IPS DF 6.9 (cell line): ENCODE results near the gene TACC3.

Experiments
- DNase-seq: peaks from one replicate; pipeline ENCODE4 v3.0.0-alpha.2; 2013; ENCODE audit warnings: low read depth, low spot score
- H3K27ac ChIP-seq: one replicate; pipeline ENCODE4 v1.5.1; 2013; ENCODE audit warnings: low read length, control low read depth
- H3K27me3 ChIP-seq: 2 replicates; pipeline ENCODE4 v1.6.1; 2013; ENCODE audit warnings: mild to moderate bottlenecking, low read length; ENCODE audit not compliant: control insufficient read depth, insufficient read depth
- H3K36me3 ChIP-seq: 2 replicates; pipeline ENCODE4 v1.6.1; 2013; ENCODE audit warnings: low read length; ENCODE audit not compliant: control insufficient read depth, insufficient read depth
- H3K4me1 ChIP-seq: 2 replicates; pipeline ENCODE4 v1.6.1; 2013; ENCODE audit warnings: low read length; ENCODE audit not compliant: control insufficient read depth, insufficient read depth
- H3K4me3 ChIP-seq: 2 replicates; pipeline ENCODE4 v1.5.1; 2013; ENCODE audit warnings: mild to moderate bottlenecking, low read length
- H3K9me3 ChIP-seq: 2 replicates; pipeline ENCODE4 v1.6.1; 2013; ENCODE audit warnings: low read length, inconsistent platforms; ENCODE audit not compliant: control insufficient read depth, insufficient read depth
- WGBS: extraction: QIAGEN DNeasy Blood & Tissue Kit; methylation state at CpG from one replicate; pipeline ENCODE4 v1.1.7; 2013; ENCODE audit warnings: mixed read lengths, missing lambda C conversion rate; ENCODE audit not compliant: insufficient read length, insufficient coverage; 5-methylcytosine and 5-hydroxymethylcytosine counted together

TACC3 gene

GRCh38 chr4:1760521-1761071 lies 39.3 kb downstream of the TACC3 start:
- Histone ChIP-seq H3K9me3 (no peaks in the 10 kb centered on the region), H3K27ac (no peak overlapping the region), H3K4me1 (peaks cover 3% of the 10 kb centered on the region; the same call in 1 of the 2 replicates), H3K4me3 (no peak overlapping the region), H3K36me3 (no peaks in the 10 kb centered on the region), H3K27me3 (no peaks in the 10 kb centered on the region)
- no CpG with 5 or more reads among the region's 25 CpGs for WGBS
- no peak for DNase-seq

- DNase-seq, result no peak
- Histone ChIP-seq H3K27me3 (no peaks in the 10 kb centered on the region), H3K27ac (no peak overlapping the region), H3K36me3 (no peaks in the 10 kb centered on the region), H3K4me1 (peaks cover 9% of the 10 kb centered on the region), H3K4me3 (no peak overlapping the region), H3K9me3 (no peaks in the 10 kb centered on the region)
- WGBS, result no CpG with 5 or more reads among the region's 32 CpGs
Measured at GRCh38 chr4:1761130-1761689, 39.9 kb downstream of the TACC3 start.

GRCh38 chr4:1762264-1763010 lies 41.1 kb downstream of the TACC3 start:
- H3K9me3 ChIP-seq, result no peaks in the 10 kb centered on the region
- H3K27ac ChIP-seq, result no peak overlapping the region
- no peaks in the 10 kb centered on the region for H3K36me3 ChIP-seq
- no peaks in the 10 kb centered on the region for H3K27me3 ChIP-seq
- peaks cover 12% of the 10 kb centered on the region for H3K4me1 ChIP-seq
- no CpG with 5 or more reads among the region's 20 CpGs for WGBS
- DNase-seq, result no peak
- H3K4me3 ChIP-seq, result no peak overlapping the region

GRCh38 chr4:1763070-1763549 lies 41.8 kb downstream of the TACC3 start:
- no CpG with 5 or more reads among the region's 31 CpGs for WGBS
- peaks cover 12% of the 10 kb centered on the region for H3K4me1 ChIP-seq
- H3K4me3 ChIP-seq, result no peak overlapping the region
- no peak for DNase-seq
- no peaks in the 10 kb centered on the region for H3K27me3 ChIP-seq
- no peaks in the 10 kb centered on the region for H3K36me3 ChIP-seq
- H3K27ac ChIP-seq, result no peak overlapping the region
- H3K9me3 ChIP-seq, result no peaks in the 10 kb centered on the region

- WGBS, result no CpG with 5 or more reads among the region's 36 CpGs
- no peaks in the 10 kb centered on the region for H3K36me3 ChIP-seq
Measured at GRCh38 chr4:1763550-1764080, 42.3 kb downstream of the TACC3 start.

GRCh38 chr4:1764670-1765069 lies 43.3 kb downstream of the TACC3 start:
- H3K4me1 ChIP-seq, result peaks cover 19% of the 10 kb centered on the region
- no peaks in the 10 kb centered on the region for H3K36me3 ChIP-seq
- H3K4me3 ChIP-seq, result no peak overlapping the region
- H3K9me3 ChIP-seq, result no peaks in the 10 kb centered on the region
- no peak for DNase-seq
- no peaks in the 10 kb centered on the region for H3K27me3 ChIP-seq
- no CpG with 5 or more reads among the region's 9 CpGs for WGBS
- no peak overlapping the region for H3K27ac ChIP-seq

More at GRCh38 chr4:1763550-1764080, 42.3 kb downstream of the TACC3 start:
- DNase-seq, result no peak
- Histone ChIP-seq H3K27me3 (no peaks in the 10 kb centered on the region), H3K4me3 (no peak overlapping the region), H3K9me3 (no peaks in the 10 kb centered on the region), H3K27ac (no peak overlapping the region), H3K4me1 (peaks cover 17% of the 10 kb centered on the region)

- Histone ChIP-seq H3K36me3 (no peaks in the 10 kb centered on the region), H3K4me1 (peaks cover 19% of the 10 kb centered on the region), H3K9me3 (no peaks in the 10 kb centered on the region), H3K27me3 (no peaks in the 10 kb centered on the region), H3K27ac (no peak overlapping the region), H3K4me3 (no peak overlapping the region)
- no peak for DNase-seq
- no CpG with 5 or more reads among the region's 10 CpGs for WGBS
Measured at GRCh38 chr4:1765409-1766072, 44.2 kb downstream of the TACC3 start.

GRCh38 chr4:1766106-1767060 lies 45.1 kb downstream of the TACC3 start:
- DNase-seq, result no peak
- WGBS, result no CpG with 5 or more reads among the region's 41 CpGs
- H3K27ac ChIP-seq, result no peak overlapping the region
- H3K27me3 ChIP-seq, result no peaks in the 10 kb centered on the region
- H3K4me3 ChIP-seq, result peak overlapping the region; percentile 4; the same call in 1 of the 2 replicates
- H3K9me3 ChIP-seq, result no peaks in the 10 kb centered on the region
- H3K36me3 ChIP-seq, result no peaks in the 10 kb centered on the region
- peaks cover 19% of the 10 kb centered on the region for H3K4me1 ChIP-seq

- no CpG with 5 or more reads among the region's 84 CpGs for WGBS
- H3K4me3 ChIP-seq, result peak overlapping the region; percentile 29; the same call in 1 of the 2 replicates
- H3K36me3 ChIP-seq, result no peaks in the 10 kb centered on the region
- no peaks in the 10 kb centered on the region for H3K9me3 ChIP-seq
- H3K27me3 ChIP-seq, result no peaks in the 10 kb centered on the region
- DNase-seq, result no peak
- H3K27ac ChIP-seq, result no peak overlapping the region
- peaks cover 19% of the 10 kb centered on the region for H3K4me1 ChIP-seq
Measured at GRCh38 chr4:1767061-1767769, 45.9 kb downstream of the TACC3 start.
